IMR-90 (cell line): ENCODE measurements around the gene HMCN1. TPM values are rescaled to one million over a fixed set of nuclear protein-coding genes. Genes with fewer than 3 reads are reported as not detected.

Experiments used
- ATAC-seq: fragments of 200-7000 bp; cut with Tn5 transposase; 2 replicates; pipeline ENCODE4 v1.9.1; 2020; ENCODE audit warnings: low read depth, mild to moderate bottlenecking, moderate library complexity
- BruUV-seq: library from RNA; stranded (reverse); fragments of 400-500 nt; replicated peaks from 2 replicates; lab custom pipeline; 2021; lab: Mats Ljungman, UMichigan
- CTCF ChIA-PET: fragments of 300-600 bp; formaldehyde crosslinking; extraction: SDS; loops from one replicate; lab custom pipeline; 2021; ENCODE audit warnings: antibody characterized with exemption; lab: Yijun Ruan, JAX
- POLR2A ChIA-PET: fragments of 300-600 bp; sonication (Branson Sonifier 250); formaldehyde crosslinking; loops from one replicate; lab custom pipeline; 2022; ENCODE audit warnings: antibody characterized with exemption; ENCODE audit not compliant: unreplicated experiment; lab: Charles Lee
- DNase-seq: peaks from one replicate; pipeline ENCODE4 v3.0.0; 2013
- H2AFZ ChIP-seq: replicated peaks from 2 replicates; pipeline ENCODE3; 2013; ENCODE audit warnings: low read length, mild to moderate bottlenecking; ENCODE audit not compliant: poor library complexity
- H2AK5ac ChIP-seq: 2 replicates; pipeline ENCODE4 v1.6.1; 2013; ENCODE audit warnings: low read depth, low read length, inconsistent platforms
- H2AK9ac ChIP-seq: replicated peaks from 2 replicates; pipeline ENCODE3; 2013; ENCODE audit warnings: mild to moderate bottlenecking, low read depth, low read length, moderate library complexity; ENCODE audit not compliant: poor library complexity
- H2BK120ac ChIP-seq: 2 replicates; pipeline ENCODE4 v1.6.1; 2013; ENCODE audit warnings: low read depth, low read length, inconsistent platforms
- H2BK15ac ChIP-seq: 3 replicates; pipeline ENCODE4 v1.6.1; 2013; ENCODE audit warnings: low read depth, low read length, inconsistent platforms
- H2BK20ac ChIP-seq: 2 replicates; pipeline ENCODE4 v1.6.1; 2013; ENCODE audit warnings: low read depth, mild to moderate bottlenecking, inconsistent platforms, low read length, moderate library complexity
- H2BK5ac ChIP-seq: 2 replicates; pipeline ENCODE4 v1.6.1; 2013; ENCODE audit warnings: mild to moderate bottlenecking, low read depth, low read length, inconsistent platforms; ENCODE audit not compliant: poor library complexity, severe bottlenecking
- H3K14ac ChIP-seq: replicated peaks from 2 replicates; pipeline ENCODE4 v1.6.1; 2013; ENCODE audit warnings: low read depth, low read length, inconsistent platforms
- H3K18ac ChIP-seq: 2 replicates; pipeline ENCODE4 v1.6.1; 2013; ENCODE audit warnings: low read depth, low read length, control low read depth
- H3K23ac ChIP-seq: 2 replicates; pipeline ENCODE4 v1.6.1; 2013; ENCODE audit warnings: low read depth, low read length, inconsistent platforms
- H3K27ac ChIP-seq: 2 replicates; pipeline ENCODE4 v1.5.1; 2013; ENCODE audit warnings: mild to moderate bottlenecking, control low read depth, low read length; ENCODE audit not compliant: insufficient read depth
- H3K27me3 ChIP-seq: 2 replicates; pipeline ENCODE4 v1.6.1; 2013; ENCODE audit warnings: low read length; ENCODE audit not compliant: control insufficient read depth, insufficient read depth
- H3K36me3 ChIP-seq: 2 replicates; pipeline ENCODE4 v1.6.1; 2013; ENCODE audit warnings: low read length, mixed read lengths; ENCODE audit not compliant: control insufficient read depth, insufficient read depth
- H3K4ac ChIP-seq: 2 replicates; pipeline ENCODE4 v1.6.1; 2013; ENCODE audit warnings: low read depth, low read length, inconsistent platforms
- H3K4me1 ChIP-seq: 2 replicates; pipeline ENCODE4 v1.6.1; 2013; ENCODE audit warnings: low read length, mixed read lengths; ENCODE audit not compliant: control insufficient read depth, insufficient read depth
- H3K4me2 ChIP-seq: 2 replicates; pipeline ENCODE4 v1.6.1; 2013; ENCODE audit warnings: low read depth, mild to moderate bottlenecking, control low read depth, low read length, moderate library complexity
- H3K4me3 ChIP-seq: 2 replicates; pipeline ENCODE4 v1.5.1; 2013; ENCODE audit warnings: low read depth, mild to moderate bottlenecking, control low read depth, low read length, moderate library complexity; ENCODE audit not compliant: insufficient read depth
- H3K56ac ChIP-seq: 2 replicates; pipeline ENCODE4 v1.6.1; 2013; ENCODE audit warnings: low read length, inconsistent platforms; ENCODE audit not compliant: insufficient read depth; ENCODE audit errors: extremely low read depth
- H3K79me1 ChIP-seq, 2 experiments: 2 replicates each; pipeline ENCODE4 v1.6.1; 2013; ENCODE audit warnings: low read length in 2 of 2, inconsistent platforms in 1 of 2, low read depth in 1 of 2
- H3K9ac ChIP-seq: 2 replicates; pipeline ENCODE4 v1.6.1; 2013; ENCODE audit warnings: low read depth, low read length, control low read depth
- H3K9me1 ChIP-seq: 2 replicates; pipeline ENCODE4 v1.6.1; 2013; ENCODE audit warnings: low read length, inconsistent platforms; ENCODE audit not compliant: insufficient read depth
- H3K9me3 ChIP-seq: 2 replicates; pipeline ENCODE4 v1.6.1; 2013; ENCODE audit warnings: low read length; ENCODE audit not compliant: control insufficient read depth, insufficient read depth
- H4K20me1 ChIP-seq: 2 replicates; pipeline ENCODE4 v1.6.1; 2013; ENCODE audit warnings: low read length, inconsistent platforms; ENCODE audit not compliant: insufficient read depth
- H4K5ac ChIP-seq: 2 replicates; pipeline ENCODE4 v1.6.1; 2013; ENCODE audit warnings: mild to moderate bottlenecking, low read depth, low read length, control low read depth
- H4K8ac ChIP-seq, 2 experiments: 2 replicates each; pipeline ENCODE4 v1.6.1; 2013; ENCODE audit warnings: low read depth in 2 of 2, low read length in 2 of 2, control low read depth in 1 of 2, inconsistent platforms in 1 of 2
- H4K91ac ChIP-seq: 2 replicates; pipeline ENCODE4 v1.6.1; 2013; ENCODE audit warnings: low read depth, low read length, inconsistent platforms; ENCODE audit not compliant: insufficient read depth
- CTCF ChIP-seq: conservative IDR thresholded peaks from 2 replicates; pipeline ENCODE4 v1.5.1; 2012; ENCODE audit warnings: mild to moderate bottlenecking, low read depth, low read length, improper control_type of control experiment
- ELK1 ChIP-seq: fragments of 150-350 bp; IDR thresholded peaks from 2 replicates; pipeline ENCODE4 v1.6.1; 2016; ENCODE audit warnings: low read depth, mild to moderate bottlenecking, low read length, moderate library complexity, borderline replicate concordance
- FOS ChIP-seq: fragments of 150-350 bp; IDR thresholded peaks from 2 replicates; pipeline ENCODE4 v1.6.1; 2016; ENCODE audit warnings: low read depth, low read length
- MAFK ChIP-seq: IDR thresholded peaks from 2 replicates; pipeline ENCODE4 v1.6.1; 2012; ENCODE audit warnings: low read depth, low read length, improper control_type of control experiment
- MAZ ChIP-seq: IDR thresholded peaks from 2 replicates; pipeline ENCODE4 v1.6.1; 2012; ENCODE audit warnings: low read depth, mild to moderate bottlenecking, low read length, improper control_type of control experiment, moderate library complexity, borderline replicate concordance
- MXI1 ChIP-seq: IDR thresholded peaks from 2 replicates; pipeline ENCODE4 v1.6.1; 2012; ENCODE audit warnings: low read depth, mild to moderate bottlenecking, low read length, moderate library complexity, borderline replicate concordance
- POLR2A ChIP-seq: IDR thresholded peaks from 2 replicates; pipeline ENCODE4 v1.6.1; 2012; ENCODE audit warnings: mild to moderate bottlenecking, low read depth, low read length
- RAD21 ChIP-seq: IDR thresholded peaks from 2 replicates; pipeline ENCODE4 v1.6.1; 2012; ENCODE audit warnings: low read length, improper control_type of control experiment
- RCOR1 ChIP-seq: IDR thresholded peaks from 2 replicates; pipeline ENCODE4 v1.6.1; 2012; ENCODE audit warnings: mild to moderate bottlenecking, low read length, improper control_type of control experiment; ENCODE audit not compliant: insufficient replicate concordance
- RFX5 ChIP-seq: IDR thresholded peaks from 2 replicates; pipeline ENCODE4 v1.8.0; 2012; ENCODE audit warnings: low read depth, mild to moderate bottlenecking, low read length, moderate library complexity
- SMC3 ChIP-seq: fragments of 150-350 bp; IDR thresholded peaks from 2 replicates; pipeline ENCODE4 v1.6.1; 2016; ENCODE audit warnings: low read depth, mild to moderate bottlenecking, antibody characterized with exemption, low read length, moderate library complexity
- USF2 ChIP-seq: fragments of 150-350 bp; IDR thresholded peaks from 2 replicates; pipeline ENCODE4 v1.6.1; 2017; ENCODE audit warnings: mild to moderate bottlenecking, antibody characterized with exemption, low read length, low read depth
- whole genome bisulfite sequencing, 2 experiments: methylation state at CpG; one replicate each; pipeline versions ENCODE4 v1.1.5 to v1.1.7; 2013; ENCODE audit warnings: missing lambda C conversion rate in 2 of 2; ENCODE audit not compliant: insufficient read length in 1 of 2; ENCODE audit errors: extremely low coverage in 2 of 2; 5-methylcytosine and 5-hydroxymethylcytosine counted together
- dilution Hi-C: fragments of 300-500 bp; cut with HindIII; formaldehyde crosslinking; loops from one replicate; pipeline ENCODE4 v1.14.3; 2018; ENCODE audit warnings: low sequenced_read_pairs; ENCODE audit not compliant: unreplicated experiment
- in situ Hi-C: fragments of 300-500 bp; cut with MboI; formaldehyde crosslinking; loops from 3 replicates; pipeline ENCODE4 v1.14.3; 2019; ENCODE audit warnings: low sequenced_read_pairs, inconsistent platforms, mixed read lengths
- intact Hi-C: fragments of 100-400 bp; cut with micrococcal nuclease; formaldehyde crosslinking; loops from 2 replicates; pipeline ENCODE4 v1.10.0; 2022
- polyA plus RNA-seq, 3 experiments: library from polyadenylated mRNA; depleted of rRNA; stranded (reverse); fragments of >200 nt; gene quantifications; 2 replicates each; pipeline ENCODE4 v1.2.3, GENCODE V29; 2012; ENCODE audit warnings: low replicate concordance in 1 of 3
- total RNA-seq: library from RNA; depleted of rRNA; stranded (reverse); fragments of >200 nt; gene quantifications from 2 replicates; pipeline ENCODE4 v1.2.3, GENCODE V29; 2012

Gene HMCN1
- total and polyA plus RNA-seq, 2 of the 4 experiments (the other 2 are of a cell fraction), result 6.1 to 11.7 TPM

GRCh38 chr1:186212568-186213224 lies 478.5 kb downstream of the HMCN1 start (continued):
- TF ChIP-seq MXI1, result no peak
- no peak for TF ChIP-seq MAFK

GRCh38 chr1:186213225-186213607 lies 479.0 kb downstream of the HMCN1 start:
- no peak overlapping the region for H3K56ac ChIP-seq
- no peak overlapping the region for H2AFZ ChIP-seq
- H3K27me3 ChIP-seq, result no peaks in the 10 kb centered on the region
- ChIA-PET POLR2A (interaction anchor here (0.5 kb wide), 1 partner anchor 9 kb away, joined by 3 read pairs; no protein-coding TSS in a partner anchor), CTCF (interaction anchor here (0.7 kb wide), 1 partner anchor 493 kb away, joined by 3 read pairs; no protein-coding TSS in a partner anchor)
- no peaks in the 10 kb centered on the region for H3K36me3 ChIP-seq
- no peaks in the 10 kb centered on the region for H3K79me1 ChIP-seq
- no peaks in the 10 kb centered on the region for H4K20me1 ChIP-seq
- no peak overlapping the region for H3K14ac ChIP-seq
- in situ Hi-C loops, result loop anchor here (5.0 kb wide), 1 partner anchor 401 kb away; no protein-coding TSS in a partner anchor
- H2BK5ac ChIP-seq, result no peak overlapping the region
- H2BK15ac ChIP-seq, result no peak overlapping the region
- no peak overlapping the region for H2BK20ac ChIP-seq
- H3K23ac ChIP-seq, result no peak overlapping the region
- no peak overlapping the region for H3K4me2 ChIP-seq
- H3K4ac ChIP-seq, result no peak overlapping the region
- H3K18ac ChIP-seq, result no peak overlapping the region
- H3K9me1 ChIP-seq, result no peaks in the 10 kb centered on the region
- no peaks in the 10 kb centered on the region for H3K9me3 ChIP-seq
- no TSS peak for BruUV-seq
- dilution Hi-C loops, result no loop called here
- no peak overlapping the region for H2AK5ac ChIP-seq
- H4K91ac ChIP-seq, result no peak overlapping the region
- H3K27ac ChIP-seq, result no peak overlapping the region
- WGBS, 2 experiments, result no CpG with 5 or more reads among the region's 2 CpGs
- H3K4me1 ChIP-seq, result peaks cover 4% of the 10 kb centered on the region; the same call in 1 of the 2 replicates
- DNase-seq, result no peak
- no peak overlapping the region for H4K8ac ChIP-seq
- no peak overlapping the region for H3K4me3 ChIP-seq
- ATAC-seq, result no peak
- no peak overlapping the region for H3K9ac ChIP-seq
- intact Hi-C loops, result loop anchor here (5.0 kb wide), 1 partner anchor 286 kb away; no protein-coding TSS in a partner anchor
- no peak overlapping the region for H4K5ac ChIP-seq
- H2BK120ac ChIP-seq, result no peak overlapping the region
- no peak overlapping the region for H2AK9ac ChIP-seq
- TF ChIP-seq MXI1, result no peak
- TF ChIP-seq MAZ, result no peak
- TF ChIP-seq MAFK, result no peak
- TF ChIP-seq ELK1, result no peak
- no peak for TF ChIP-seq RFX5
- TF ChIP-seq RAD21, result no peak
- no peak for TF ChIP-seq USF2
- TF ChIP-seq POLR2A, result no peak
- TF ChIP-seq SMC3, result no peak
- no peak for TF ChIP-seq CTCF
- no peak for TF ChIP-seq FOS
- TF ChIP-seq RCOR1, result no peak
